ENCODE measurements around the gene ODAPH. TPM values are rescaled to one million over a fixed set of nuclear protein-coding genes. Genes with fewer than 3 reads are reported as not detected.

The ODAPH gene
- total and polyA plus RNA-seq, 2 donors (not counting 1 experiment from before 2014, with no cell fraction given) = 0.09 to 0.81 TPM

GRCh38 chr4:75547647-75548387 lies 8.0 kb upstream of the ODAPH start:
- Mint-ChIP-seq H3K27me3 (no peaks in the 10 kb centered on the region), H3K27ac (no peak overlapping the region), H3K9me3 (ENCODE audit: insufficient read depth) (no peaks in the 10 kb centered on the region), H3K4me1 (no peaks in the 10 kb centered on the region), H3K4me3 (no peak overlapping the region)
- no peaks in the 10 kb centered on the region for H4K20me1 ChIP-seq (ENCODE audit: control insufficient read depth, insufficient read depth, low read length, poor library complexity, severe bottlenecking)
- H3K9ac ChIP-seq (ENCODE audit: low read length) = no peak overlapping the region
- no peaks in the 10 kb centered on the region for H3K79me2 ChIP-seq (ENCODE audit: control insufficient read depth, insufficient read depth, low read length)
- H3K27me3 ChIP-seq (replicated peaks in 1 of 4; ENCODE audit: control extremely low read depth in 1 of 4, control insufficient read depth in 3 of 4, insufficient read depth in 4 of 4, low read length in 3 of 4) = no peaks in the 10 kb centered on the region
- H2AFZ ChIP-seq (ENCODE audit: insufficient read depth, low read depth, low read length, poor library complexity, severe bottlenecking) = no peak overlapping the region
- no peaks in the 10 kb centered on the region for H3K9me3 ChIP-seq (ENCODE audit: control extremely low read depth in 1 of 3, control insufficient read depth in 2 of 3, insufficient read depth in 1 of 3, low read length in 2 of 3)
- TF ChIP-seq CTCF (IDR thresholded peaks at IDR 0.05) (no peak), EZH2 (IDR thresholded peaks at IDR 0.05; ENCODE audit: borderline replicate concordance, insufficient read depth, low read depth, low read length, poor library complexity, severe bottlenecking) (no peak)
- no peak overlapping the region for H3K4me2 ChIP-seq (replicated peaks; ENCODE audit: low read depth, low read length, poor library complexity, severe bottlenecking)
- intact Hi-C loops (cut with micrococcal nuclease) = no loop called here
- no peak overlapping the region for H3K4me3 ChIP-seq (ENCODE audit: control extremely low read depth in 1 of 5, extremely low read depth in 1 of 5, insufficient read depth in 1 of 5, low read depth in 2 of 5, low read length in 4 of 5)
- no peaks in the 10 kb centered on the region for H3K4me1 ChIP-seq (ENCODE audit: control insufficient read depth in 2 of 2, insufficient read depth in 2 of 2, low read length in 2 of 2)
- WGBS (ENCODE audit: insufficient coverage) = 89% methylated on average over 10 of the region's 15 CpGs
- ATAC-seq (ENCODE audit: low read depth) (no peak), DNase-seq (no peak)
- H3K36me3 ChIP-seq (replicated peaks in 1 of 2; ENCODE audit: control extremely low read depth in 1 of 2, control insufficient read depth in 1 of 2, extremely low read depth in 1 of 2, insufficient read depth in 2 of 2, low read length in 1 of 2) = peaks cover 0 to 2% of the 10 kb centered on the region in 2 experiments
- POLR2A ChIA-PET = no interaction called here
- H3K27ac ChIP-seq (ENCODE audit: low read length in 2 of 2) = no peak overlapping the region
- CTCF ChIA-PET = interaction anchor here (1.3 kb wide), 1 partner anchor 300 kb away, joined by 3 read pairs; no protein-coding TSS in a partner anchor

GRCh38 chr4:75549019-75549418 lies 6.8 kb upstream of the ODAPH start:
- Mint-ChIP-seq H3K27ac (no peak overlapping the region), H3K4me3 (no peak overlapping the region), H3K27me3 (peaks cover 2% of the 10 kb centered on the region), H3K4me1 (no peaks in the 10 kb centered on the region), H3K9me3 (ENCODE audit: insufficient read depth) (no peaks in the 10 kb centered on the region)
- no peak for DNase-seq
- POLR2A ChIA-PET = interaction anchor here (0.7 kb wide), 1 partner anchor 72 kb away, joined by 5 read pairs; no protein-coding TSS in a partner anchor
- intact Hi-C loops (cut with micrococcal nuclease) = no loop called here
- TF ChIP-seq CTCF (IDR thresholded peaks at IDR 0.05) (no peak), EZH2 (IDR thresholded peaks at IDR 0.05; ENCODE audit: borderline replicate concordance, insufficient read depth, low read depth, low read length, poor library complexity, severe bottlenecking) (no peak)
- no peak overlapping the region for H3K4me3 ChIP-seq (ENCODE audit: control extremely low read depth in 1 of 5, extremely low read depth in 1 of 5, insufficient read depth in 1 of 5, low read depth in 2 of 5, low read length in 4 of 5)
- no peaks in the 10 kb centered on the region for H3K79me2 ChIP-seq (ENCODE audit: control insufficient read depth, insufficient read depth, low read length)
- H3K36me3 ChIP-seq (replicated peaks in 1 of 2; ENCODE audit: control extremely low read depth in 1 of 2, control insufficient read depth in 1 of 2, extremely low read depth in 1 of 2, insufficient read depth in 2 of 2, low read length in 1 of 2) = peaks cover 0 to 2% of the 10 kb centered on the region in 2 experiments
- H2AFZ ChIP-seq (ENCODE audit: insufficient read depth, low read depth, low read length, poor library complexity, severe bottlenecking) = no peak overlapping the region
- ATAC-seq (ENCODE audit: low read depth) = no peak
- WGBS (ENCODE audit: insufficient coverage) = 79% methylated on average over 2 of the region's 2 CpGs
- H3K9me3 ChIP-seq (ENCODE audit: control extremely low read depth in 1 of 3, control insufficient read depth in 2 of 3, insufficient read depth in 1 of 3, low read length in 2 of 3) = no peaks in the 10 kb centered on the region
- no peak overlapping the region for H3K9ac ChIP-seq (ENCODE audit: low read length)
- H4K20me1 ChIP-seq (ENCODE audit: control insufficient read depth, insufficient read depth, low read length, poor library complexity, severe bottlenecking) = no peaks in the 10 kb centered on the region
- H3K27me3 ChIP-seq (replicated peaks in 1 of 4; ENCODE audit: control extremely low read depth in 1 of 4, control insufficient read depth in 3 of 4, insufficient read depth in 4 of 4, low read length in 3 of 4) = no peaks in the 10 kb centered on the region
- H3K4me1 ChIP-seq (ENCODE audit: control insufficient read depth in 2 of 2, insufficient read depth in 2 of 2, low read length in 2 of 2) = no peaks in the 10 kb centered on the region
- no peak overlapping the region for H3K4me2 ChIP-seq (replicated peaks; ENCODE audit: low read depth, low read length, poor library complexity, severe bottlenecking)
- no peak overlapping the region for H3K27ac ChIP-seq (ENCODE audit: low read length in 2 of 2)
- CTCF ChIA-PET = no interaction called here
